Retina (tissue), 1 donor: ENCODE data around the gene TNFRSF1B.

Experiments
- DNase-seq: peaks from one replicate; pipeline ENCODE4 v3.0.0-alpha.2; 2016

TNFRSF1B gene

DNA sequence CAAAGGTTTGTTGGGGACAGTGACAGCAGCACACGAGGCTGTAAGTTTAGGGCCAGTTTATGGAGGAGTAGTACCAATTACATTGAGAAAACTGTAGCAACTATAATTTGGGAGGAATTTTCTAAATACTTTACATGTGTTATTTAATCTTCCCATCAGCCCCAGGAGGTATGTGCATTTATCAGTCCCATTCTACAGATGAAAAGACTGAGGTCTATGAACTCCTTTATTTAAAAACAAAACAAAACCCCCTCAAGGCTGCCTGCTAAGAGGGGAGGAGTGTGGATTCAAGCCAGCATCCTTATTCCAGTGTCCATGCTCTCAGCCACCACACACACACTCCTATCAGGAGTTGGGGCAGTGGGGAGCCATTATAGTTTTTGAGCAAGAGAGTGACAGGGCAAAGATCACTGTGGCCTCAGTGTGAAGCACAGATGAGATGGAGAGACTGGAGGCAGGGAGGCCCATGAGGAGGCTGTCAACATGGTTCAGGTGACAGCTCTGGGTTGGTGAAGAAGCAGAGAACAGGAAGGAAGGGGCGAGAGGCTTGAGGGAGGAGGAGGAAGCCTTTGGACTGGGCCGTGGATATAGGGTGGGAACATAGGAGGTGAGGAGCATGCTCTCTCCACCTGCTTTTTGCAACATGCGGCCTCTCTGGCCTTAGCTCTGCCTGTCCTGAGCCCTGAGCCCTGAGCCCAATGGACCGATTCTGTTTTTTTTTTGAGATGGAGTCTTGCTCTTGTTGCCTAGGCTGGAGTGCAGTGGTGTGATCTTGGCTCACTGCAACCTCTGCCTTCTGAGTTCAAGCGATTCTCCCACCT, 9.7 kb downstream of the TNFRSF1B start:
- DNase-seq, result no peak

DNA sequence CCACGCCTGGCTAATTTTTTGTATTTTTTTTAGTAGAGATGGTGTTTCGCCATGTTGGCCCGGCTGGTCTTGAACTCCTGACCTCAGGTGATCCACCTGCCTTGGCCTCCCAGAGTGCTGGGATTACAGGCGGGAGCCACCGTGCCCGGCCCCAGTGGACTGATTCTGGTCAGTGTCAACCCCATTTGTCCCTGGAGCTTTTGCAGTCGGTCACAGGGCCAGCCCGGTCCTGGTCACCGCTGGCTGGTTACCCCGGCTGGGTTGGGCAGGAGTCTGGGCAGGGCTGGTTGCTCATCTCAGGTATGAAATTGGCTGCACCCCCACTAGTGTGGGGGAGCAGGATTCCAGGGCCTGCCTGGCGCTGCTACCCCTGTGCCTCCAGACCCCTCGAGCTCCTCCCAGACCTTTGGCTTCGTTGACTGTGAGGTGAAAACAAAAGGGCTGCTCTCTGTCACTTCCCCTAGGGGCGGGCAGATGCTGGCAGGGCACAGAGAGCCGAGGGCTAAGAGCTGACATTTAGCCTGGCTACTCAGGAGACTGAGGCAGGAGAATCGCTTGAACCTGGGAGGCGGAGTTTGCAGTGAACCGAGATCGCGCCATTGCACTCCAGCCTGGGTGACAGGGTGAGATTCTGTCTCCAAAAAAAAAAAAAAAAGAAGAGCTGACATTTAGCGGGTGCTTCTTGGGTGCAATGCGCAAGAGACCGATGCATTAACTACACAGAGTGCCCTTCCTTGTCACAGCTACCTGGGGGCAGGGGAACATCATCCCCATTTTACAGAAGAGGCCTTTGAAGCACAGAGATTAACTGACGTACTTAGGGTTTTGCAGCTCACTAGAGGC, 10.6 kb downstream of the TNFRSF1B start:
- no peak for DNase-seq

DNA sequence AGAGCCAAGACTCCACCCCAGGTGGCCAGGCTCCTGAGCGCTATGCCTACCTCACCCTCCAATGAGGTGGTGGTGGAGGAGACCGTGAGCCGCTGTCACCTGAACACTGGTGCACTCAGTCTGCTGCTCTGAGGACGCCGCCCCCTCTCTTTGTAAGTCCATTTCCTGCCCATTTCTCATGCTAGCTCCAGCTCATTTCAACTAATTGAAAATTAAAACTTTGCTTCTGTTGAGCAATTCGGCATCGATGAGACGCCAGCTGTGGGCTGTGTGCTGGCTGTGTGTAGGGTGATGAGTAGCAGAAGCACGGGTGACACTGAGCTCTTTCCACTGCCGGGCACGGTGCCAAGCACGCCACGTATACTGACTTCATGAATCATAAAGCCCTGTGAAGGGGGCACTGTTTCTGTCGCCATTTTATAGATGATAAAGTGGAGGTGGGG, 11.2 kb downstream of the TNFRSF1B start:
- DNase-seq, result no peak

DNA sequence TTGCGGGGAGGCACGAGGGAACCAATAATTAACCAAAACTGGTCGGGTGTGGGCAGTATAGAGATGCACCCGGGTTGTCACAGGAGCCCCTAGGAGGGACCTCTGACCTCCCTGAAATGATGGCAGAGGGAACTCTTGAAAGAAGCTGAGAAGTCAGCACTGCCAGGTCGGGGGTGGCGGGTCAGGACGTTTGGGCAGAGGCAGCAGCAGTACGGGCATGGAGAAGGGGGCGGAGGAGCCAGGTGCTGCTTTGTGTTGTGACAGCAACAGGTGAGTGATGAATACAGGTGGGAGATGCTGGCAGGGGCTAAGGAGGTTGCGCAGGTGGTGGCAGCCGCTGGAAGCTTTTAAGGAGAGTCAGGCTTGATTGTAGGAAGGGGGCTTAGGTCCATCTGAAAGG, 11.7 kb downstream of the TNFRSF1B start:
- DNase-seq, result no peak

DNA sequence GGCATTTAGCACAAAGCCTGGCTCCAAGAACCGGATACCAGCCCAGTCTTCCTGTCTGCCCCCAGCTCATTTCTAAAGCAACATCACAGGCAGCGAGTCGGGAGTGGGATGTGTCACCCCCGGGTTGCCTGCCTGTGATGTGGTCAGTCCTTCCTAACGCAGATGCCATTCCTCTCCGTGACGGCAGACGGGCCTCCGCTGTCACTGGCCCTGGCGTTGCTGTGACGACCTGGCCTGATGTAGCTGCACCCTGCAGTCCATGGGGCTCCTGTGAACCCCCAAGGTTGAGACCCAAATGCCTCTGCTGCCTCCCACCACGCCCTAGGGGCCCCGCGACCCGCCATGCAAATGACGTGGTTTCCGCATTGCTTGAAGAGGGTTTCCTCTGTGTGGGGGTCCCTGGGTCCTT, 12.3 kb downstream of the TNFRSF1B start:
- DNase-seq, result peak; percentile 47

DNA sequence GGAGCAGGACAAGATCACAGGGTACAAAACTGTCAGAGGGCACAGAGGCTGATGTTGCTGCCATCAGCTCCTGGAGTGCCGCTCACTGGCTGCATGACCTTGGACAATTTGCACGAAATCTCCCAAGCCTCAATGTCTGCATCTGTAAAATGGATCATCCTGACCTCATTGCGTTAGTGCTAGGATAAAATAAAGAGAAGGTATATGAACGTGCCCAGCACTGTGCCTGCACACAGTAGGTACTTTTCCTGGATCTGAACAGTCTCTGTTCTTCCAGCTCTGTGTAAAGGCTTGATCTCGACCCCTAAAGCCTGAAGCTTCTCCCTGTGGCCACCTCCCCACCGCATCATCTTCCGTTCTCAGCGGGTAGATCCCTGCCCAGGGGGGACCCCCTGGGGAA, 12.9 kb downstream of the TNFRSF1B start:
- DNase-seq, result no peak

DNA sequence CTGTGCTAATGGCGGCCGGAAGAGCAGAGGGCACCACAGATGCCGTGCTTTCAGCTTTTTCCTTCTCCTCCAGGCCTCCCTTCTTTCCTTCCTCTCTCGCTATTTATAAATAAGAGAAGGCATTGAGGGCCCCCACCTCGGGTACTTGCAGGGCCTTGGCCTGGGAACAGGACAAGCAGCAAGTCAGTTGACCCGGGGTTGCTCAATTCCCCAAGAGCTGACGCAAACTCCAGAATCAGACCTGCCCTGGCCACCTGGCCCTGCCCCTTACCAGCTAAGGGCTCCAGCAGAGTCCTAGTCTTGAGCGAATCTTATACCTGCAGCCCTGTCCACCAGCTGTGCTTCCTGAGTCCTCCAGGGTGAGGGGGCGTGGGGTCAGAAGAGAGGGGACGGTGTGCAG, 13.5 kb downstream of the TNFRSF1B start:
- DNase-seq, result no peak

DNA sequence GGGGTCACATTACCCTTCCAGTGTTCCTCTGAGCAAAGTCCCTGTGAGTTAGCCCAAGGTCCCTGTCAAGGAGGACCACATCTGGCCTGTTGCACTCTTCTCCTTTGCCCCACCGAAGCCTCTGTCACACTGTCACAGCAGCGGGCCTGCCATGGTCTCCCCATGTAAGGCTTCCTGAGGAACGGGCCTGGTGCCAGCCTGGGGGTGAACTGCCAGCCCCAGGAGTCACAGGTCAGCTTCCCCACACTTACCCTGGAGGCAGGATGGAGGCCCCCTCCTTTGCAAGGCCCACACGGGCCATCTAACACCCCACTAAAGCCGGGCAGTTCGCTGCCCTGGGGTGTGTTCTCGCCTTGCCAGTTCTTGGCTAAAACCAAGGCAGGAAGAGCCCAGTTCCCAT, 14.1 kb downstream of the TNFRSF1B start:
- no peak for DNase-seq

DNA sequence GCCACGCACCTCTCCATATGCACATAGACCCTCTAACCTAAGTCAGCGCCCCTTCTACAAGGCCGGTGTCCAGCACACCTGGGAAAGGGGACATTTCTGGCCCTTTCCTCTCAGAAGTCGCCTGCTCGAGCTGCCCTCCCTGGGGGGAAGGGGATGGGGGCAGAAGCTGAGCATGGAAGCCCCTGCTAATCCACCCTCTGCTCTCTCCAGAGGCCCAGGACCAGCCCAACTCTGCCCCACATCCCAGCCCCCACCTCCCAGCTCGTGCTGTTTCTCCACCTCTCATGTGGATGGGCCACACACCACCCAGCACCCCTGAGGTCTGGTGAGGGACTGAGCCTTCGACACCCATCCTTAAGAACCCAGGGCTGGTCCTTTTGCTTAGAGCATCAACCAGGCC, 14.8 kb downstream of the TNFRSF1B start:
- DNase-seq, result no peak

DNA sequence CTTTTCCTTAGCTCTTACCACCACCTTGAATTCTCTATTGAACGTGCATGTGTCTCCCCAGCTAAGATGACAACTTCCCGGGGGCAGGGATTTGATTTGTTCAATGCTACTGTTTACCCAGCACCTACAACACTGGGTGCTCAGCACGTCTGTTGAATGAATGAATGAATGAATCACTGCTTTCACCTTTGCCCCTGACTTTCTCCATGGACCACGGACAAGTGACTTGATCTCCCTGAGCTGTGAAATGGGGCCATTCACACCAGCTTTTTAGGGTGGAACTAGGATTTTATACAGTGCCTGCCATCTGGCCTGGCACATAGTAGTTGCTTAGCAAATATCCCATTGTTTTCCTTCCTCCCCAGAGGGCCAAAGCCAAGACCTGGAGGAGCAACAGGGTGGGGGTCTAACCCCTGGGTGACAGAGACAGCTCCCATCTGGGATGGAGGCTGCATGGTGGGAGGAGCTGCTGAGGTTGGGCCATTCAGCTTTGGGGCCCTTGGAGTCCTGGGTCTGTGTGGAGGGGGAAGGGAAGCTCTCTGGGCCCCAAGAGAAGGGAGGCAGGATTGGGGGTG, 15.7 kb downstream of the TNFRSF1B start:
- DNase-seq, result no peak

DNA sequence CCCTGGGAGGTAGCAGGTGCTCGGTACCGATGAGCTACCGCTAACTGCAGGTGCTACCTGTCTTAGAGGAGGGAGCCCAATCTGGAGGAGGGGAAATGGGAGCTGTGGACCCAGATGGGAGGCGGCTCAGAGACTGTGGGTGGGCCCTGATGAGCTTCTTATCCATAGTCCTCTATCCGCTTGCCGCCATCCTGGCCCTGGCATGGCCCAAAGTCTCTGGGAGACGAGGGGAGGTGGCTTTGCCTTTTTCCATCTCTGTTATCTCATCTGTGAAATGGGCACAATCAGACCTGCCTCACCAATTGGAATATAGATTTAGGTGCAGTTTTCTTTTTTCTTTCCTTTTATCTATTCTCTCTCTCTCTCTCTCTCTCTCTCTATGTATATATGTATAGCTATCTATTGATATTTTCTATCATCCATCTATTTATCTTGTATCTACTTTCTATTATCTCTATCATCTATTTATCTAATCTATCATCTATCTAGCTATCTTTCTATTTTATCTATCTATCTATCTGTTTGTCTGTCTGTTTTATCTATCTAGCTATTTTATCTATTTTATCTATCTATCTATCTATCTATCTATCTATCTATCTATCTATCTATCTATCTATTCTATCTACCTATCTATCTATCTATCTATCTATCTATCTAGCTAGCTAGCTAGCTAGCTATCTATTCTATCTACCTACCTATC, 16.5 kb downstream of the TNFRSF1B start:
- no peak for DNase-seq

DNA sequence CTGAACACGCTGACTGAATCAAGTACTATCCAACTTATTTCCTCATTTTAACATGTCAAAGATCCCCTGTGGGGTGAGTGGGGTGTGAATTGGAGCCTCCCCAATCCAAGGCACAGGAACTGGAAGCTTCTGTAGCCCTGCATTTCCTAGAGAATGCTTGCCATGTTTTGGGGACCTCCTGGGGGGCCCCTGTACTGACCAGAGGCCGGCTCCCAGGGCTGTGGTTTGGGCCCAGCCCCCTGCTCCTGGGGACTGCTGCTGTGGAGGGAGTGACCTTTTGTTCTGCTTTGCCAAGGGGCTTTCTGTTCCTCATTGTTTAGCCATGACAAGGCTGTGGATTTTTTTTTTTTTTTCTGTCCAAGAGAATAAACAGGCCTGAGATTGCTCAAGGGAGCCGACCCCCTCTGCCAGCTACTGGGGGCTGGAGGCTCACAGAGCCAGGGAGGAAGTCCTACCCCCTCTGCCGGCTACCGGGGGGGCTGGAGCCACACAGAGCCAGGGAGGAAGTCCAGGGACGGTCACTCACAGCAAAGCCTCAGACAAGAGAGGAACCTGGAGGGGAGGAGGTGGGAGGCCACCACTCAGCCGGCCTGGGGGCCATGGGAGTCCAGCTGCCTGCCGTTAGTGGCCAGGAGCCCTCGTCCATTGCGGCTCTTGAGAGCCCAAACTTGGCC, 17.4 kb downstream of the TNFRSF1B start:
- peak; percentile 85 for DNase-seq

DNA sequence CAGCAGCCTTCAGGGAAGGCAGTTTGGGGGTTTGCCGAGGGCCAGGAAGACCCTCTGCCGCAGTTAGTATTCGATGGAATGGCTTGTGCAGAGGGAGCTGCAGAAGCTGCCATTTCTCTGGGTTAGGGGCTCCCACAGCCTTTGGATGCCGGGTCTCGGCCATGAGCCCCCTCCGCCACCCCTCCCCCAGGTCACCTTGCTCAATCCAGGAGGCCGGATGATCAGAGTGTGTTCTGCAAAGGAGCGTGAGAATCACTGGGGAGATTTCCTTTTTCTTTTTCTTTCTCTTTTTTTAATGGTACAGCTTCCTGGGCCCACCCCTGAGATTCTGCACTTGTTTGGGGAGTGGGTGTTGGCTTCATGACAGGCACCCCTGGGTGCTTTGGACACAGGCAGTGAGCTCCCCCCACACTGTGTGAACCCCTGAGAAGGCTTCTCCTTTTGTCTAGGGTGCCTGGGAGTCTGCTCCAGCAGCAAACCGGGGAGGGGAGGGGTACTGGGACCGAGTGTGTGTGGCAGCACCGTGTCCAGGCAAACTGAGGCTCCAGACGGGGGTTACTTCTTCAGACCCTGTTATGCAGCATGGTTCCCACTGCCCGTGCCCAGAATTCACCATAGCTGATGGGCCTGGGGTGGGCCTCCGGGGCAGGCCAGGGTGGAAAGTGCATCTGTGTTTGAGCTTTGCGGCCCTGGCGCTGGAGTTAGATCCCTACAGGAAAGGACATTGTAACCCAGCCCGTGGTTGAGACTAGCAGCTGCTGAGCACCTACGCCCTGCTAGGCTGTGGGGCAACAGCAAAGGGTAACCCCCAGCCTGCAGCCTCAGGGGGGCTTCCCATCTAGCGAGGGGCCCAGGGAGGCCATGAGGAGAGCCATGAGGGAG, 18.5 kb downstream of the TNFRSF1B start:
- DNase-seq, result no peak

DNA sequence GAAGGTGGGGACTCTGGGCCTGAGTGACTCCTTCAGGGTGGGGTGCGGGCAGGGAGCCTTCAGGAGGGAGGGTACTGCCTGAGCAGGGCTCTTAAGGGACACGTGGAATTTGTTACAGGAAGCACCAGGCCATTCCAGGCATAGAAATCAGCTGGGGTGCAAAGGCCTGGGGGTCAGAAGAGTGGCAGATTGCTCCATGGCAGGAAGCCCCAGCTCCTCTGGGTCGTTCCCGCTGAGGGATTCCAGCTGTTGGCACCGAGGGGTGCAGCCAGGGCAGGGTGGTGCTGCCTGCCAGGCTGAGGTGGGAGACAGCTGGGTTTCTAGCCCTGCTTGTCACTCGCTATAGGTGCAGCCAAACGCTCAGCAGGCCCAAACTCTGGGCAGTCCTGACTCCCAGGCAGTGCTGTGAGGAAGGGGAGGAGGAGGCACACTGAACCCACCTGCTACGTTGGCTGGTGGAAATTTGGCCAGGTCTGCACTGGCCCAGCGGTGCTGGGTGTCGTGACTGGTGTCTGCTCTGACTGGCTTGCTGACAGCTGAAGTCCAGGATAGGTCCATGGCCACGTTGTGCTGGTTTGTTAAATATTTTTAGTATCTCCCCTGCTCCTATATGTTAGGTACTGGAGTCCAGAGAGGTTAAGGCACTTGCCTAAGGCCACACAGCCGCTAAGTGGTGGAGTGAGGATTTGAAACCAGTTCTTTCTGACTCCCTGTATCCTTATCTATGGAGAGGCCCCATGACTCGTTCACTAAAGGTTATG, 19.3 kb downstream of the TNFRSF1B start:
- DNase-seq, result no peak

DNA sequence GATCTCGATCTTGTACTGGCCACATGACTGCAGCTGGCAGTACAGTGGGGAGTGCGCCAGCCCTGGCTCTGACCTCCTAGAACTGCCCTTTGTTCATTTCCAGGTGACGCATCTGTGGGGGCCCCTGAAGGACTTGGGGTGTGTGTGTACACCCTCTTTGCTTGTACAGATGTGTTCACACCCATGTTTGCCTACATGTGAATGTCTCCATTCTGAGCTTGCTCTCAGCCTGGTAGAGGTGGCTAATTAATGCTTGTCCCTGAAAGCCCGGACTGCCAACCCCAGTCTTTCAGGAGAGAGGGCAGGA, 19.8 kb downstream of the TNFRSF1B start:
- DNase-seq, result no peak

DNA sequence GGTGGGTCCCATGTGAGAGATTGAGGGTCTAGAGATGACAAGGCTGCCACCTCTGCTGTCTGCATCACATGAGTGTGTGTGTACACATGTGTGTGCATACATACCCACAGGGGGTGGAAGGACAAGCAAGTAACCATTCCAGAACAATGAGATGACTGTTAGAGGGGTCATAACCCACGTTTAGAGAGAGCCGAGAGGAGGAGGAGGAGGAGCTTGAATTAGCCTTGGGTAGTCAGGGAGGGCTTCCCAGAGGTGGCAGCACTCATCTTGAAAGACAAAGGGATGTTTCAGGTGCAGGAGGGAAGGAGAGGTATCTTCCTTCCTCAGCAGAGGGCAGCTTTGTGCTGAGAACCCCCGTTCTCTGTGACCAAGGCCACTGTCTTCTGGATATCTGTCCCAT, 21.3 kb downstream of the TNFRSF1B start:
- no peak for DNase-seq

DNA sequence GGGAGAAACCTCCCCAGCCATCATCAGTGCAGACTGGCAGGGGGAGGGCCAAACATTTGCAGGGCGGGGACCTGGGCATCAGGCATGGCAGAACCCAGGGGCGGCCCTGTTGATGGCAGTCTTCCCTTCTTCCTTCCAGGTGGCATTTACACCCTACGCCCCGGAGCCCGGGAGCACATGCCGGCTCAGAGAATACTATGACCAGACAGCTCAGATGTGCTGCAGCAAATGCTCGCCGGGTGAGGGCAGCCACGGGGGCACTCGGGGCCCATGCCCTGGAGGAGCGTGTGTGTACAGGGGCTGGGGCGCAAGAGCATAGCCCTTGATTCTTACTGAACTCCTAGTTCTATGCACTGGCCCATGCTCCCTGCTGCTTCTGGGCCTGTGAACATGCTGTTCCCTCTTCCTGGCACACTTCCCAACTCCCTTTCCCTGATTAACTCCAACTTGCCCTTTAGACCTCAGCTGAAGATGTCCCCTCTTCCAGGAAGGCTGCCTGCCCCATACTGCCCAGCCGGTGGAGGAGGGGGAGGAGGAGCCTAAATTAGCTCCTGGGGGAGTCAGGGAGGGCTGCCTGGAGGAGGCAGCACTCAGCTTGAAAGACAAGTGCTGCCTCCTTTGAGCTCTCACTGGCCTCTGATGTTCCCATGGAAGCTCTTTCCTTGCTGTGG, 22.0 kb downstream of the TNFRSF1B start:
- no peak for DNase-seq

DNA sequence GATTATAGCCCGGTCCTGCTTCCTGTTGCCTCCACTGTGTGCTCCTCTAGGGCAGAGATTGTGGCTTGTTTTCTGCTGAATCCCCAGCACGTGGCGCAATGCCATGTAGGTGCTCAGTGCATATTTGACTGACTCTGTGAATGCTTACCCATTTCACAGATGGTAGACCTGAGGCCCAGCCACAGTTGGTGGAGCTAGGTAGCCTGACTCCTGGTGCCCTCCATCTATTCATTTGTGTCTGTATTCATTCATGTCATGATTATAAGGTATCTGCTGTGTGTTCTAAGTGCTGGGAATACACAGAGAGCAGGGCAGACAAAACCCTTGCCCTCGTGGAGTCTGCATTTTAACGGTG, 22.5 kb downstream of the TNFRSF1B start:
- DNase-seq, result no peak

DNA sequence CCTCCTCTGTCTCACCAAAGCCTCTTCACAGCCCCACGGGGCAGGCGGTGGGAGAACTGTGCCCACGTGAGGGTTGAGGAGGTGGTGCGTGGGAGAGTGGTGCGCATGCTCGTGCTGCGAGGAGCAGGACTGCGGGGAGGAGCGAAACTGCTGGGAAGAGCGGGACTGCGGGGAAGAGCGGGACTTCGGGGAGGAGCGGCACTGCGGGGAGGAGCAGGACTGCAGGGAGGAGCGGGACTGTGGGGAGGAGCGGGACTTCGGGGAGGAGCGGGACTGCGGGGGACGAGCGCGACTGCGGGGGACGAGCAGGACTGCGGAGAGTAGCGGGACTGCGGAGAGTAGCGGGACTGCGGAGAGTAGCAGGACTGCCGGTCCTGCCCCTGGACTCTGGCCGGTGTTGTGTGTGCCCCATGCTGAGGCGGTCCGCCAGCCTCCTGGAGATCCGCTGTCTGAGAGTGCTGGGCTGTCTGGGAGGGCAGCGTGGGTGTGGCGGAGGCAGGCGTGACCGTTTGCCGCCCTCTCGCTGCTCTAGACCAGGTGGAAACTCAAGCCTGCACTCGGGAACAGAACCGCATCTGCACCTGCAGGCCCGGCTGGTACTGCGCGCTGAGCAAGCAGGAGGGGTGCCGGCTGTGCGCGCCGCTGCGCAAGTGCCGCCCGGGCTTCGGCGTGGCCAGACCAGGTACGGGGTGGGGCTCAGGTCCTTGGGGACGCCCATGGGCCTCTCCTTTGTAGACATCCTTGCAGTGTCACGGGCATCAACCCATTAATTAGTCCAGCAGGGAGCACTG, 24.6 kb downstream of the TNFRSF1B start:
- DNase-seq, result no peak
